ENCODE results near the gene CWF19L1.
A peak's percentile ranks its signal among the peaks of the same experiment; 100 is the strongest.

The CWF19L1 gene

DNA sequence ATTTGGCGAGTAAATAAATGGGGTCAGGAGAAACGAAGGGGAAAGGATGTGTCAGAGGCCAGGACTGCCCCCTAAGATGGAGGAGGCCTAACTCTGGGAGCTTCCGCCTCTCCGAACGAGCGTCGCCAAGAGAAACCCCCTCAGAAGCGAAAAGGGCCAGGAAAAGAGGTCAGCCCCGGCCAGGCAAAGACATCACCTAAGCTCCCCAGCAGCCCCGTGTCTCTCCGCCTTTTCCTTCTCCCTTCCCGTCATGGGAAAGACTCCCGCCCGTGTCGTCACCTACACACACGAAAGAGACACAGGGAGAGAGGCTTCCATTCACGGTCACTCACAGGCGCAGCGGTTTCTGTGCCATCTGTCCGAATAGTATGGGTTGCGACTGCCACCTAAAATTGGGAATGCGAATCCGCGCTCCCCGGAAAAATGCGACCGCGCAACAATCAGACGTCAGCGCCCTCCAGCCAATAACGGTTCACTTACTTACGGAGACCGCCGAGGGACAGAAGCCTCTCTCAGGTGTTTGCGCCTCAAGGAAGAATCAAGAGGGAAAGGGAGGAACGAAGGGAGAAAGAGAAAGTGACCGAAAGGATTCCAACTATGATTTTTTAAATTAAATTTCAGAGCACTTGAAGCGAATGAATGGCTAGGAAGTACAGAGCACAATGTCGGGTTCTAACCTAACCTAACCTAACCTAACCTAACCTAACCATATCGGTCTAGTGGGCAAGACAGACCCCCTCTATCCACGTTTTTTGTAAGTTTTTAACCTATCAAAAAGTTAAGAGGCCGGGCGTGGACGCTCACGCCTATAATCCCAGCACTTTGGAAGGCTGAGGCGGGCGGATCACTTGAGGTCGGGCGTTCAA is at the start of gene CWF19L1:
Gene CWF19L1, minus strand, starts transcription at position 400 of the 866 bp plus-strand sequence. Its CDS starts 45 bp downstream, at position 355.
- TF ChIP-seq GATA3 (IDR thresholded peaks at IDR 0.05; ENCODE audit: low read depth, low read length), result no peak
- no peak for TF ChIP-seq GATA2 (IDR thresholded peaks at IDR 0.05; ENCODE audit: low read depth, low read length)

DNA sequence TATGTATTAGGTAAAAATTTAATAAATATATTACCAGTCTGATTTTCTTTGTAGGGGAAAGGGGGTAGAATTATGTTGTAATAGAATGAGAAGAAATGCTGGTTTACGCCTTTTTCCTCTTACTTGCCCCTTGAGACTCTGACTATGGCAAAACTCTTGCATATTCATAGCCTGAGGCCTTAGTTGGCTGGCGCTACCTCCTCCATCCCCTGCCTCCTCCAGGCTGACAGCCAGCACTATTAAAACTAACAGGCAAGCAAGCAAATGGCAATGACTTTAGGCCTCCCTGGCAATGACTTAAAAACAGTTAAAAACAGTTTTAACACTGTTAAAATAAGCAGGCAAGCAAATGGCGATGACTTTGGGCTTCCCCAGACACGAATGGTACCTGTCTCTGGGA is 48.2 kb upstream of the CWF19L1 start:
- no peak for TF ChIP-seq GATA2 (IDR thresholded peaks at IDR 0.05; ENCODE audit: low read depth, low read length)
- no peak for TF ChIP-seq GATA3 (IDR thresholded peaks at IDR 0.05; ENCODE audit: low read depth, low read length)

DNA sequence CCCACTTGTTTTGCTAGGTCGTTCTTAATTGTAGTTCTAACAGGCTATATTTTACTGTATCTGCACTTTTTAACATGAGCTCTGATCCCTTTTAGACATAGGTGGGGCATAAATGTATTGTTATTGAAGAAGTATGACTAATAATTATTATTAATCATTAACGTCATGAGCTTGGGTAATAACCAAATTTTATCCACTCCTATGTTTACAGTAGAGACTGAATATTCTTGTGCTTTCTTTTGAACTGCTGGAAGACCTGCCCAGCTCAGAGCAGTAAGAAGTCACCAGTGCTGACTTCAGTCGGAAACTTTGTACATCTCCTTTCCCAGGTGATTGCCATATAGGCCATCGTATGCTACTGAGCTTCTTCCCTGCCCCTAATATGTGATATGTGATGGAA is 43.9 kb upstream of the CWF19L1 start:
- TF ChIP-seq GATA2 (IDR thresholded peaks at IDR 0.05; ENCODE audit: low read depth, low read length) (no peak), GATA3 (IDR thresholded peaks at IDR 0.05; ENCODE audit: low read depth, low read length) (no peak)

DNA sequence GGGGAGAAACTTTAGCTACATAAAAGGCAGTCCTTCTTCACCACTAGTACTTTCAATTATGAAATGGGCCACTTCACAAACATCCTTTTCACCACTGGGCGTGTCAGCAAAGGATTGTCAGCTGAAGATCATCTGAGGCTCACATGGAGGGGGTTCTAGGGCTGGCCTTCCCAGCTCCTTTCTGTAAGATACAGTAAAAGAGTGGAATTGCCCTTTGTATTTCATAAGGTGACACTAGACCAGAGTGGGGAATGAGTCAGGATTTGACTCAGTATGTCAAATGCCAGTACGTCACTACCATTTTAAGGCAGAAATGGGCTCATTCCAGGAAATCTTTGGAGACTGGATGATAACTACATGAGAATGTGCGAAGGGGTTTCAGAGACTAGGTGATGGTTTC is 40.2 kb upstream of the CWF19L1 start:
- no peak for TF ChIP-seq GATA3 (IDR thresholded peaks at IDR 0.05; ENCODE audit: low read depth, low read length)
- TF ChIP-seq GATA2 (IDR thresholded peaks at IDR 0.05; ENCODE audit: low read depth, low read length), result no peak

DNA sequence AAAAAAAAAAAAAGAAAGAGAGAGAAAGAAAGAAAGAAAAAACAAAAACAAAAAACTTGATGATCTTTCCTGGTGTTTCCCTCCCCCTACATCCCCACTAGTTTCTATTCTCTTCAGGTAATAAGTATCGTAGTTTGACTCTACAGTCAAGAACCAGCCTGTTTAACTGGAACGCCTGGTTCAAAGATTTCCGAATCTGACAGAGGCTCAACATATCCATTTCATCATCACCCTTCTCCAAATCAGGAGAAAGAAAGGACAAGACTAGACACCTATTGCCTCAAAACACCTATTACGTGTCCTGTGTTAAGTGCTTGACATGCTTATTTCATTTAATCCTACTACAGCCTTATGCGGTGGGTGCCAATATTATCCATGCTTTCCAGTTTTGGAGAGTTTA is 39.4 kb upstream of the CWF19L1 start:
- TF ChIP-seq GATA2 (IDR thresholded peaks at IDR 0.05; ENCODE audit: low read depth, low read length), result no peak
- TF ChIP-seq GATA3 (IDR thresholded peaks at IDR 0.05; ENCODE audit: low read depth, low read length), result no peak

DNA sequence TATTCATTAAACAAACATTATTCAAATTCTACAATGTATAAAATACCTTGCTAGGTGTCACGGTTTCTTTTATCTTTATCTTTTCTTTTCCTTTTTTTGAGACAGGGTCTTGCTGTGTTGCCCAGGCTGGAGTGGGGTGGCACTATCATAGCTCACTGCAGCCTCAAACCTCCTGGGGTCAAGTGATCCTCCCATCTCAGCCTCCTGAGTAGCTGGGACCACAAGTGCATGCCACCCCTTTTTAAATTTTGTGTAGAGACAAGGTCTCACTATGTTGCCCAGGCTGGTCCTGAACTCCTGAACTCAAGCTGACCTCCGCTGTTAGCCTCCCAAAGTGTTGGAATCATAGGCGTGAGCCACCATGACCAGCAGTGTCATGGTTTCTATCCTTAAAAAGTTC is 37.0 kb upstream of the CWF19L1 start:
- no peak for TF ChIP-seq GATA2 (IDR thresholded peaks at IDR 0.05; ENCODE audit: low read depth, low read length)
- TF ChIP-seq GATA3 (IDR thresholded peaks at IDR 0.05; ENCODE audit: low read depth, low read length), result no peak

DNA sequence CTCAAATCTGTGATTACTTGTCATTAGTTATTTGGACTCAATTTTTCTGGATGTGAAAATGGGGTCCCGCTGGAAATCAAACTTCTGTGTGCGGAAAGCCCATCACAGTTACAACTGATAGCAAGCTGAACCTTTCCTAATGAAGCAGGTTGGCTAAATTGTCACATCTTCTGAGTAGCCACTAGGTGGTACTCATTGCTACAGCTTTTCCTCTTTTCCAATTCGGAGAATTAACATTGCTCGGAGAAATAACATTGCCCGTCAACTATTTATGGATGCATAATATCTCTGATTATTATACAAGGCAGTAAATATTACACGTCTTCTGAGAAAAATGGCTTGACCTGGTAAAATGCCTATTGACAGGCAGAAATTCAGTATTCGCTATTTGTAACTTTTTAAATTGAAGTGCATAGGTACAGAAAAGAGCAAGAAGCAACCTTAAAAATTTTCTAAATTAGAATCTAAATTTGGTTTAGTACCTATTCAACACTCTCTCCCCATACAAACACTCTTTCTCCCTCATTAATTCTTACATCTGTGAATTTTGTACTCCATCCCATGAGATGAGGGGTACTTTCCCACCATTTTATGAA is 36.4 kb upstream of the CWF19L1 start:
- TF ChIP-seq GATA3 (IDR thresholded peaks at IDR 0.05; ENCODE audit: low read depth, low read length) (no peak), GATA2 (IDR thresholded peaks at IDR 0.05; ENCODE audit: low read depth, low read length) (no peak)

DNA sequence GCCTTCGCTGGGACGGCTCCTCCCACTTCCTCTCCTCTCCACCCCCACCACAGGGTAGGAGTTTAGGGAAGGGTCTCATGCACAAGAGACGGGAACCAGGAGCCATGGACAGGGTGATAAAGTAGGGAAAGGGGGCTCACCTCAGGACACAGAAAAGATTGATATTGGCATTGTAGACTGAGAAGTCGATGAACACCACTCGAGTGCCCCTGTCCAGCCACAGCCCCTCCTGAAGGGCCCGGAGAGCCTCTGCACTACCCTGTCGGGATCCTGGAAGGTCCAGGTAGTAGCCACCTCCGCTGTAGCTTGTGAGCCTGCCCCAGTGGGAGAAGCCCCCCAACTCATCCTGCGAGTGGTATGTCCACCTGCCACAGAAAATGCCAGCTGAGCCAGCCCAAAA is 29.8 kb upstream of the CWF19L1 start:
- TF ChIP-seq GATA3 (IDR thresholded peaks at IDR 0.05; ENCODE audit: low read depth, low read length) (no peak), GATA2 (IDR thresholded peaks at IDR 0.05; ENCODE audit: low read depth, low read length) (no peak)

DNA sequence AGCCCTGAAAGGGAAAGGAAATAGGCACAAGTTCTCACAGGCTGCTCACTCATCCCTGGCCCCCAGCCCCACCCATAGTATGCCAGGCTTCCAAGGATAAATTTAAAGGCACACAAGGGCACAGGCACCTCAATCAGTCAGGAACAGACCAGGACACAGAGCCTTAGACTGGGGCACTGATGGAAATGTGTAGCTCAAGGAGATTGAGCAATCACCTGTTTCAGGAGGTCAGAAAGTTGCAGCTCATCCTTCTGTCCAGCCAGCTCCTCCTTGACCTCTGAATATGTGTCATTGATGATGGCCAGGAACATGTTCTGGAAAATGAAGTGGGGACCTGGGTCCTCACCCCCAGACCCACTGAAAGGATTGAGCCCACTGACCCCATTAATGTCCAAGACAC is 25.6 kb upstream of the CWF19L1 start:
- TF ChIP-seq GATA2 (IDR thresholded peaks at IDR 0.05; ENCODE audit: low read depth, low read length) (no peak), GATA3 (IDR thresholded peaks at IDR 0.05; ENCODE audit: low read depth, low read length) (no peak)

DNA sequence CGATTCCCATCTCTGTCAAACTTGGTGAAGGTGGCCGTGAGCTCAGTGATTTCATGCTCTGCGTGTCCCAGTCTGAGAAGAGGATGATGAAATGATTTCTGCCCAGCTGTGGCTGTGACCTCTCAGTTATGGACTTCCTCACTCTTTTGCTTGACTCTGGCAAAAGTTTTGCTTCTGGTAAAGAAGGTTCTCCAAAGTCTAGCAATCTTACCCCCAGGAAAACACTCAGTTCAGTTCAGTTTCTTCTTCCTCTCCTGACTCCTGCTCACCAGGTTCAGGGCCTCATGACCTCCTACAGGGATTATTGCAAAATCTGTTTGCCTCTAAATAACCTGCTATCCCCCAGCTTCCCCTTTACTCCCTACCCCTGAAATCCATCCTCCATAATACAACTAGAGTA is 23.9 kb upstream of the CWF19L1 start:
- TF ChIP-seq GATA3 (IDR thresholded peaks at IDR 0.05; ENCODE audit: low read depth, low read length) (no peak), GATA2 (IDR thresholded peaks at IDR 0.05; ENCODE audit: low read depth, low read length) (no peak)

DNA sequence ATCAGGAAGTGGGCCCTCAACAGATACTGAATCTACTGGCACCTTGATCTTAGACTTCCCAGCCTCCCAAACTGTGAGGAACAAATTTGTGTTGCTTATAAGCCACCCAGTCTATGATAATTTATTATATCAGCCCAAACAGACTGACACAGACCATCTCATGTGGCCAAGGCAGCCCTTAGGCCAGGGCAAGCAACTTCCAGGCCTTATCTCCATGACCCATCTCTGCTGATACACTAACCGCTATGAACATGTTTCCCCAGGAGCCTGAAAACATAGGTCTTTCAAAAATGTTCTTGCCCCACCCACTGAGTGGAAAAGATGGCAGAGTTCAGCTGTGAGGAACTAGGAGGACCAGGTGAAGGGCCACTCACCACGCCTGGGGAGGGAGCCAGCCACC is 22.2 kb upstream of the CWF19L1 start:
- TF ChIP-seq GATA2 (IDR thresholded peaks at IDR 0.05; ENCODE audit: low read depth, low read length) (peak; percentile 32; the same call in 1 of the 2 replicates), GATA3 (IDR thresholded peaks at IDR 0.05; ENCODE audit: low read depth, low read length) (no peak)

DNA sequence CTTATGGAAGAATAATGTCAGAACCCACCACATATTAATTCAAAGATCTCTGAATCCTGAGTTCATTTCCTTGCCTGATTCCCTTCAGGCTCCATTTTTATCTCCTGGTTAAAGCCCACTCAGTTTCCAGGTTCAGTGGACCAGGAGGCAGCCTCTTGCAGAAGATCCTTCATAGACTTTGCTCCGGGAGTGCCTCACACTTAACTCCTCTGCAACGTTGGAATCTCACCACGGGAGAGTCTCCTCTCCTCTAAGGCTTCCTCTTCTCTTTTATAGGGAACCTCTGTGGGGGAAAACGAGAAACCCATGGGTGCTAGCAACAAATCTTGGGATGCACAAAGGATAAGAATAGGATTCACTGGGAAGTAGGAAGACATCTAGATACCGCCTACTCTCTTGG is 20.8 kb upstream of the CWF19L1 start:
- TF ChIP-seq GATA2 (IDR thresholded peaks at IDR 0.05; ENCODE audit: low read depth, low read length) (no peak), GATA3 (IDR thresholded peaks at IDR 0.05; ENCODE audit: low read depth, low read length) (no peak)

DNA sequence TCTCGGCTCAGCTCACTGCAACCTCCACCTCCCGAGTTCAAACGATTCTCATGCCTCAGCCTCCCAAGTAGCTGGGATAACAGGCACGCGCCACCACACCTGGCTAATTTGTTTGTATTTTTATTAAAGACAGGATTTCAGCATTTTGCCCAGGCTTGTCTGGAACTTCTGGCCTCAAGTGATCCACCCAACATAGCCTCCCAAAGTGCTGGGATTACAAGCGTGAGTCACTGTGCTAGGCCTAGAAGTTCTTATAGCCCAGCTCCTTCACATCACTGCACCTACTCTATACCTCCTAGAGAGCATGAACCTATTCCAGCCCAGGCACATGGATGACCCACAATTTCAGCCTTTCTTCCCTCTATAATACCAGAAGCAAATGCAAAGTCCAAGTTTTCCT is 20.3 kb upstream of the CWF19L1 start:
- TF ChIP-seq GATA2 (IDR thresholded peaks at IDR 0.05; ENCODE audit: low read depth, low read length) (no peak), GATA3 (IDR thresholded peaks at IDR 0.05; ENCODE audit: low read depth, low read length) (no peak)

DNA sequence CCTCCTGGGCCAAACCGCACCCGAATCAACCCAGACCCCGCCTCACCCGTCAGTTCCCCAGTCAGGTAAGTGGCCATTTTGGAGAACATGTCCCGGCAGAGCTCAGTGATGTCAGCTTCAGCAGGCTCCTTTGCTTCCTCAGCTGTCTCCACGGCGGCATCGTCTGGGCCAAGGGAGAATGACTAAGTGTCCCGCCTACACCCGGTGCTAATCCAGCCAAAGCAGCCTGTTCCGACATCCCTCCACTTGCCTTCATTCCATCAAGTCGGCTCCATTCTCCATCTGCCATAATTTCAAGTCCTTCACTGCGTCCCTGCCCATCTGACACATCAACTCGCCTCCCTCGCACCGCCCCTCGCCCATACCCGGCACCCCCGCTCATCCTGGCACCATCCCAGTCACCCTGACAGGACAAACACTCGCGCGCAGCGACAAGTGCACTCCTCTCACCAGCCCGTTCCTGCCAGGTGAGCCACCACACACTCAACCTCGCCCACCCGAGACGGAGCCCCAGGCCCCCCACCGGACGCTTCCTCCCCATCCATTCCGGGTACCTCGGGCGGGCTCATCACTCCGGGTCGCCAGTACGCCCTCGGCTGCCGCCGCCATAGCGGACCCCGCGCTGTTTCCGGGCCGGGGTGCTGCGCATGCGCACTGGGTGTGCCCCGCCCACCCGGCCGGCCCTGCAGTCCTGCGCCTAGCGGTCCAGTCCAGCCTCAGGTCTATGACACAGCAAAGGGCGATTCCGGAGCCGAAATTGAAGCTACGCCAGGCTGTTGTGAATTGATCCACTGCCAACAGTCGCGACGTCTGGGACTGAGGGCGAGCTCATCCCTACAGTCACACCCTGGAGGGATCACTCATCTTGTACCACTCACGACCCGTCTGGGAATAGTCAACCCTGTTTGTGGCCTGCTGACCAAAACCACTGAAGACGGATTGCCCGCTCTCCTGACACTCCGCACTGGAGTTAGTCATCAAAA is 18.9 kb upstream of the CWF19L1 start, which contains the start of gene BLOC1S2:
Gene BLOC1S2, minus strand, starts transcription at position 630 of the 983 bp plus-strand sequence. Its CDS starts 21 bp downstream, at position 609.
- TF ChIP-seq GATA2 (IDR thresholded peaks at IDR 0.05; ENCODE audit: low read depth, low read length) (no peak), GATA3 (IDR thresholded peaks at IDR 0.05; ENCODE audit: low read depth, low read length) (no peak)
